ENCODE measurements around the gene DRGX. TPM values are rescaled to one million over a fixed set of nuclear protein-coding genes. Genes with fewer than 3 reads are reported as not detected.

The DRGX gene
- polyA plus RNA-seq, 1 donor from 2014 or later = not detected

GRCh38 chr10:49323171-49323895 lies 72.6 kb downstream of the DRGX start:
- Mint-ChIP-seq H3K27me3 (peaks cover 3% of the 10 kb centered on the region), H3K36me3 (no peaks in the 10 kb centered on the region), H3K4me1 (no peaks in the 10 kb centered on the region), H3K9me3 (no peaks in the 10 kb centered on the region), H3K4me3 (no peak overlapping the region), H3K27ac (no peak overlapping the region)

- Mint-ChIP-seq H3K36me3 (no peaks in the 10 kb centered on the region), H3K4me1 (no peaks in the 10 kb centered on the region)
These were observed 73.3 kb downstream of the DRGX start for GRCh38 chr10:49322371-49323170.

GRCh38 chr10:49321021-49321420 lies 74.9 kb downstream of the DRGX start:
- Mint-ChIP-seq H3K4me1 (no peaks in the 10 kb centered on the region), H3K9me3 (no peaks in the 10 kb centered on the region), H3K4me3 (no peak overlapping the region), H3K27me3 (peaks cover 4% of the 10 kb centered on the region), H3K36me3 (no peaks in the 10 kb centered on the region), H3K27ac (no peak overlapping the region)

More at GRCh38 chr10:49322371-49323170, 73.3 kb downstream of the DRGX start:
- peaks cover 4% of the 10 kb centered on the region for H3K27me3 Mint-ChIP-seq
- no peak overlapping the region for H3K27ac Mint-ChIP-seq
- H3K4me3 Mint-ChIP-seq = no peak overlapping the region
- H3K9me3 Mint-ChIP-seq = no peaks in the 10 kb centered on the region

GRCh38 chr10:49320191-49320590 lies 75.7 kb downstream of the DRGX start:
- Mint-ChIP-seq H3K27me3 (peaks cover 4% of the 10 kb centered on the region), H3K36me3 (no peaks in the 10 kb centered on the region), H3K4me1 (no peaks in the 10 kb centered on the region), H3K4me3 (no peak overlapping the region), H3K9me3 (no peaks in the 10 kb centered on the region), H3K27ac (no peak overlapping the region)

GRCh38 chr10:49319206-49319605 lies 76.7 kb downstream of the DRGX start:
- H3K9me3 Mint-ChIP-seq = no peaks in the 10 kb centered on the region
- no peaks in the 10 kb centered on the region for H3K36me3 Mint-ChIP-seq
- H3K27ac Mint-ChIP-seq = no peak overlapping the region
- peaks cover 4% of the 10 kb centered on the region for H3K27me3 Mint-ChIP-seq
- no peaks in the 10 kb centered on the region for H3K4me1 Mint-ChIP-seq
- H3K4me3 Mint-ChIP-seq = no peak overlapping the region

GRCh38 chr10:49318755-49319154 lies 77.1 kb downstream of the DRGX start:
- Mint-ChIP-seq H3K27me3 (peaks cover 4% of the 10 kb centered on the region), H3K4me1 (peaks cover 0 to 2% (median 0%) of the 10 kb centered on the region in 3 donors), H3K4me3 (no peak overlapping the region), H3K36me3 (no peaks in the 10 kb centered on the region), H3K9me3 (no peaks in the 10 kb centered on the region), H3K27ac (no peak overlapping the region)

- Mint-ChIP-seq H3K27me3 (peaks cover 4% of the 10 kb centered on the region), H3K36me3 (no peaks in the 10 kb centered on the region), H3K4me1 (peaks cover 2 to 5% (median 2%) of the 10 kb centered on the region in 3 donors), H3K9me3 (no peaks in the 10 kb centered on the region), H3K27ac (no peak overlapping the region), H3K4me3 (no peak overlapping the region)
These were observed 77.9 kb downstream of the DRGX start for GRCh38 chr10:49318028-49318427.

GRCh38 chr10:49314806-49315205 lies 81.1 kb downstream of the DRGX start:
- H3K27me3 Mint-ChIP-seq = peaks cover 3% of the 10 kb centered on the region
- H3K27ac Mint-ChIP-seq = no peak overlapping the region
- H3K36me3 Mint-ChIP-seq = peaks cover 4% of the 10 kb centered on the region
- H3K4me1 Mint-ChIP-seq = peaks cover 17 to 21% (median 21%) of the 10 kb centered on the region in 3 donors
- no peaks in the 10 kb centered on the region for H3K9me3 Mint-ChIP-seq
- no peak overlapping the region for H3K4me3 Mint-ChIP-seq

Other genes with a start within 250 kb of the DRGX start
- 137 TPM for gene TMEM273, start 207.7 kb downstream of the DRGX start, polyA plus RNA-seq
- gene C10orf71, start 96.9 kb downstream of the DRGX start, polyA plus RNA-seq = not detected
- gene ERCC6, start 143.0 kb upstream of the DRGX start, polyA plus RNA-seq = 12.4 TPM
- gene SLC18A3, start 214.2 kb upstream of the DRGX start, polyA plus RNA-seq = not detected
- not detected for gene CHAT, start 217.9 kb upstream of the DRGX start, polyA plus RNA-seq

Data from IgD-negative memory B cell (primary cell).